GM12864 (cell line): ENCODE measurements around the gene TGFBR3.

Experiments
- DNase-seq: peaks from one replicate; pipeline ENCODE4 v3.0.0-alpha.2; 2011; ENCODE audit warnings: low read depth
- H3K4me3 ChIP-seq: 2 replicates; pipeline ENCODE4 v1.5.1; 2011; ENCODE audit warnings: mild to moderate bottlenecking, low read depth, low read length, control low read depth
- CTCF ChIP-seq: IDR thresholded peaks from 2 replicates; pipeline ENCODE4 v1.5.1; 2011; ENCODE audit warnings: low read depth, mild to moderate bottlenecking, moderate library complexity, low read length, control low read depth, inconsistent platforms; ENCODE audit errors: missing control alignments

Gene TGFBR3

GRCh38 chr1:91851130-91852010, 34.6 kb downstream of the TGFBR3 start:
- TF ChIP-seq CTCF = no peak
- no peak overlapping the region for H3K4me3 ChIP-seq
- DNase-seq = no peak

- no peak overlapping the region for H3K4me3 ChIP-seq
- DNase-seq = no peak
- TF ChIP-seq CTCF = no peak
Measured at GRCh38 chr1:91850708-91851107, 35.2 kb downstream of the TGFBR3 start.

- H3K4me3 ChIP-seq = no peak overlapping the region
- no peak for DNase-seq
- TF ChIP-seq CTCF = no peak
Measured at GRCh38 chr1:91847851-91848250, 38.1 kb downstream of the TGFBR3 start.

GRCh38 chr1:91846639-91847013, 39.3 kb downstream of the TGFBR3 start:
- H3K4me3 ChIP-seq = no peak overlapping the region
- TF ChIP-seq CTCF = no peak
- DNase-seq = no peak

GRCh38 chr1:91846007-91846638, 39.8 kb downstream of the TGFBR3 start:
- DNase-seq = no peak
- H3K4me3 ChIP-seq = no peak overlapping the region
- no peak for TF ChIP-seq CTCF

GRCh38 chr1:91844862-91845528, 41.0 kb downstream of the TGFBR3 start:
- TF ChIP-seq CTCF = no peak
- DNase-seq = no peak
- no peak overlapping the region for H3K4me3 ChIP-seq
